ENCODE results near the gene C14orf180.

GRCh38 chr14:104561632-104562495 is 17.7 kb upstream of the C14orf180 start:
- no peak for TF ChIP-seq EP300 (IDR thresholded peaks at IDR 0.05)
- TF ChIP-seq, protein P1, sequence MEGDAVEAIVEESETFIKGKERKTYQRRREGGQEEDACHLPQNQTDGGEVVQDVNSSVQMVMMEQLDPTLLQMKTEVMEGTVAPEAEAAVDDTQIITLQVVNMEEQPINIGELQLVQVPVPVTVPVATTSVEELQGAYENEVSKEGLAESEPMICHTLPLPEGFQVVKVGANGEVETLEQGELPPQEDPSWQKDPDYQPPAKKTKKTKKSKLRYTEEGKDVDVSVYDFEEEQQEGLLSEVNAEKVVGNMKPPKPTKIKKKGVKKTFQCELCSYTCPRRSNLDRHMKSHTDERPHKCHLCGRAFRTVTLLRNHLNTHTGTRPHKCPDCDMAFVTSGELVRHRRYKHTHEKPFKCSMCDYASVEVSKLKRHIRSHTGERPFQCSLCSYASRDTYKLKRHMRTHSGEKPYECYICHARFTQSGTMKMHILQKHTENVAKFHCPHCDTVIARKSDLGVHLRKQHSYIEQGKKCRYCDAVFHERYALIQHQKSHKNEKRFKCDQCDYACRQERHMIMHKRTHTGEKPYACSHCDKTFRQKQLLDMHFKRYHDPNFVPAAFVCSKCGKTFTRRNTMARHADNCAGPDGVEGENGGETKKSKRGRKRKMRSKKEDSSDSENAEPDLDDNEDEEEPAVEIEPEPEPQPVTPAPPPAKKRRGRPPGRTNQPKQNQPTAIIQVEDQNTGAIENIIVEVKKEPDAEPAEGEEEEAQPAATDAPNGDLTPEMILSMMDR (IDR thresholded peaks at IDR 0.05): no peak
- no peak for TF ChIP-seq POLR2A (IDR thresholded peaks at IDR 0.05)

Data from ovary (tissue), 3 donors.